Hypothalamus (tissue), 51 donors: Measurements from ENCODE around the gene EXD3.
"Not testable (repeated sequence)": the region's sequence is repeated elsewhere in the genome, so short reads cannot be mapped to it uniquely, and the experiment has no call there.

Experiments used
- DNase-seq, 51 donors: peaks; one replicate each; lab custom pipeline; 2025; lab: John Stamatoyannopoulos, UW

Gene EXD3

DNA sequence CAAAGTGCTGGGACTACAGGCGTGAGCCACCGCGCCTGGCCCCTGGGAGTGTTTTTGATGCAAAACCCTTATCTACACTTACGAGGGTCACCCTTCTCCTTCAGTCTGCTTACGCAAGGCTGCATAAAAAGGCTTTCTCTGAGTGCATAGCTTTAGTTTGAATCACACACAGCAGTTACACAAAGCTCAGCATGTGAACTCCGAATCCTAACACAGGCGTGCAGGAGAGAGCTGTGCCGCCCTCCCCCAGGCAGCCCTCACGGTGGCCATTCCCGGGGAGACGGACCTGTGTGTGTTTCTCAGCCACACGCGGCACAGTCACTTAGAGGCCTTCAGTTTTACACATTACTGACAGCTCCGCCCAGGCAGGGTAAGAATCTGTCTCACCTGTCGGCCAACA, 26.7 kb downstream of the EXD3 start:
- DNase-seq, result no peak

DNA sequence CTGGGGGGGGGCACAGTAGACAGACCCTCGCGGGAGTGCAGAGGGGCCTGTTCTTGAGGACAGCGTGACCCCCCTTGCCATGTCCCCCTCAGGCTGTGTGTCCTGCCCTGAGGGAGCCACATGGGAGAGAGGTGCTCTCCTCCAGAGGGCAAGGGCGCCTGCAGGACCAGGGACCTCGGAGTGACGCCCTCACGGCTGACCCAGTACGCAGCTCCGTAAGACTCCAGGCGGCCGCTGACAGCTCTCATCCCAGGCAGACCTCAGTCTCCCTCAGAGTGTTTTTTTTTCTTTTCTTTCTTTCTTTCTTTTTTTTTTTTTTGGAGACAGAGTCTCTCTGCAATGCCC, 27.3 kb downstream of the EXD3 start:
- no peak for DNase-seq

DNA sequence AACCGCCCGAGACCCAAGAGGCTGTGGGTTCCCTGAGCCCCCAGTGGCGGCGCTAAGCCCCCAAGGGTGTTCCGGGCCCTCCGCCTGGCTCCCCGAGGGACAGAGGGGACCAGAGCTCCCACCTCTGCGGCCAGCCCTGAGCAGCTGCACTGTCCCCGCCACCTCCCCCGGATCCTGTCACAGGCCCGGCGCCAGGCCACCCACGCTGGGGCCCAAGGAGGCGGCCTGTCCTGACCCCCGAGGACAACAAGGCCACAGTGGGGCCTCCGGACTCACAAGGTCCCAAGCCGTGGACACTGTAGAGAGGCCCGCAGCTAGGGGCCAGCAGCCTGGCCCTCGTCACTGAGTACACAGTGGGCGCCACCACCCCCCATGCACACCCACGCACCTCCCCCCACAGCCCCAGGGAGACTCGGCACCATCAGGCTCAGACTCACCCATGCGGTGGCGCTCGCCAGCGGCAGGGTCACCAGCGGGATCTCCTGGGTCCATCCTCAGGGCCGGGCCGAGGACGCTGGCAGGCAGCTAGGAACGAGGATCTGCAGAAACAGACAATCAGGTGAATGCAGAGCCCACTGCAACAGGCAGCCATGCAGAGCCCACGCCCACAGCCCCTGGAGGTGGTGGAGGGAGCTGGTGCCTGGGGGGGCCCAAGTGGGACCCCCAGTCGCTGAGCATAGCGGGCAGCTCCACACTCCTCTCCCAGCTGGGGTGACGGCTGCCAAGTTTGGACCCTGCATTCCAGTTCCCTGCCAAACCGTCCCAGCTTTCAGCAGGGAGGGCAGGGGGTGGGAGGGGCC, 27.9 kb downstream of the EXD3 start:
- DNase-seq, result no peak

DNA sequence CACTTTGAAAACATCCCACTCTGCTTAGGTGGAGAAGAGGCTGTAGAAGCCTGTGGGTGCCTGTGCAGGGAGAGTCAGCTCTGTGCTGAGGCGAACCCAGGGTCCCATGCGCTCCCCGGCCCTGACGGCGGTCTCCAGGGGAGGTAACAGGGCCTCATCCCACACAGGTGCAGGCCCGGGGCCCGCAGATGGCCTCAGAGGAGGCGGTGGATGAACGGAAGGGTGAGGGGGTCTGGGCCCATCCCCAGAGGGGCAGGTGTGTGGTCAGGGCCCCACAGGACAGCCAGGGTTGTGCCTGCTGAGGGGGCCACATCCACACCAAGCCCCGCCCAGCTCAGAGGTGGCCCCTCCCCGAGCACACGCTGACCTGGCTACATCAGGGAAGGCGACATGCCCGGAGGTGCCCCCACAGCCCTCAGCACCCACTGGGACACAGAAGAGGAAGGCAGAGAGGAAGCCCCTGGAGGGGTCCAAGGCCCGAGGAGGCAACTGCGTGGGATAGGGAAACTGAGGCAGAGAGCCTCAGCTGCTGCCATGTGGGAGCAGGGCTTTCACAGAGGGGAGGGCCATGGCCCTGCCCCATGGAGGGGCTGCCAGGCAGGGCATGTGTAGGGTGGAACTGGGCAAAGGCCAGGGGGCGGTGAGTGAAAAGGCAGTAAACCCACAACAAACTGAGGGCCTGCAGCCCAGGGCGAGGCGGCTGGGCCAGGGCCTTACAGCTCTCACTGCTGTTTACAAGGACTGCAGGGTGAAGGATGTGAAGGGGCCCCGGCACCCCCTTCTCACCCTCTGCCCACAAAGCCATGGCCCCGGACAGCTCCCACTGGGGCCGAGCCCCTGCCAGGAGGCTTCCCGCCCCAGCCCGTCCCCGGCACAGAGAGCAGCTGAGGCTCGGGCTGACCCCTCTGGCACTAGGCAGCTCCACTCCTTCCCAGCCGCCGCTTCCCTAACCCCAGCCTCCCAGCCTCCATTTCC, 29.5 kb downstream of the EXD3 start:
- no peak for DNase-seq

DNA sequence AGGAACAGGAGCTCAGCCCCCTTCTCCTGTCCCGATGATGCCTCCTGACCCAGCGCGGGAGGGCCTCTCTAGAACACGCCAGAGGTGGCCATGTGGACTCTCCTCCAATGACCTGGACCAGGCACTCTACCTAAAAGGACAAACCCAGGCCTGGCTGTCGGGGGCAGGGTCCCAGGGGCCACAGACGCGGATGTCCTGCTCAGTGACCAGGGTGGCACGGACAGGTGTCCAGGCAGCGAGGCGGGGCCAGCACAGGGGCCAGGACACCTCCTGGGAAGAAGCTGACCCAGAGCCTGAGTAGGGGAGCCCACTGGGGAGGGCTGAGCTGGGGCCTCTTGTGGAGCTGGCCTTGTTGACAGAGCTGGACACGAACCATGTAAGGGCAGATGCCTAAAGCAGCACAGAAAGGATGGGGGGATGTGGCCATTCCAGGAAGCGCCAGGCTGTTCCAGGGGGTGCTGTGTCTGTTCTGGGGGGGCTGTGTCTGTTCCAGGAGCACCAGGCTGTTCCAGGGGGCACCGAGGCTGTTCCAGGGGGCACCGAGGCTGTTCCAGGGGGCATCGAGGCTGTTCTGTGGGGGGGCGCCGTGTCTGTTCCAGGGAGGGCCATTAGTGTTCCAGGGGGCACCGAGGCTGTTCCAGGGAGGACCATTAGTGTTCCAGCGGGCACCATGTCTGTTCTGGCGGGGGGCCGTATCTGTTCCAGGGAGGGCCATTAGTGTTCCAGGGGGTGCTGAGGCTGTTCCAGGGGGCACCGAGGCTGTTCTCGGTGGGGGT, 30.5 kb downstream of the EXD3 start:
- no peak for DNase-seq

DNA sequence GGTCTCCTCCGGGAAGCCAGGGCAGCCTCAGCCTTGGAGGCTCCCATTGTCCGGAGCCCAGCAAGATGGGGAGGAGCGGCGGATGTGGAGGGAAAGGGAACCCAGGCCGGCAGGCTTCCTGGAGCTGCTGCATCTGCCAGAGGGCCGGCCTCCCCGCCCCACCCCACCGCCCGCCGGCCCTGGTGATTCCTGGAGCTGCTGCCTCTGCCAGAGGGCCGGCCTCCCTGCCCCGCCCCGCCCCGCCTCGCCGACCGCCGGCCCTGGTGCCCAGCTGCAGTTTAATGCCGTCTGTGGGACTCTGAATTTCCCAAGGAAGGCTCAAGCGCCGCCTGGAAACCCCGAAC, 31.6 kb downstream of the EXD3 start:
- DNase-seq, result no peak

- peak in 22 of 51 donors; percentile 4 to 51 (median 18) for DNase-seq
Observed at GRCh38 chr9:137390553-137391410, 32.2 kb downstream of the EXD3 start.

DNA sequence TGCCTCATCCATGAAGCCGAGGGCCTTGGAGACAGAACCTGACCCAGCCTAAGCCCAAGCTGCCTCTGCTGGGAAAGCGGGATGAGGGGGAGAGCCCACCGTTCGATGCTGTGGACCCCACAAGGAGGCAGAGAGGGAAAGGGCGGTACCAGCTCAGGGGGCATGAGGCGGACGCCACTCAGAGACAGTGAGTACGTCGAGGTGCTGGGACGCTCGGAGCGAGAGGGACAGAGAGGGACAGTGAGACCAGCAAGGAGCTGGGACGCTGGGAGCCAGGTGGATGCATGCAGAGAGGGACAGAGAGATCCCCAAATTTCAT, 33.6 kb downstream of the EXD3 start:
- no peak for DNase-seq

DNA sequence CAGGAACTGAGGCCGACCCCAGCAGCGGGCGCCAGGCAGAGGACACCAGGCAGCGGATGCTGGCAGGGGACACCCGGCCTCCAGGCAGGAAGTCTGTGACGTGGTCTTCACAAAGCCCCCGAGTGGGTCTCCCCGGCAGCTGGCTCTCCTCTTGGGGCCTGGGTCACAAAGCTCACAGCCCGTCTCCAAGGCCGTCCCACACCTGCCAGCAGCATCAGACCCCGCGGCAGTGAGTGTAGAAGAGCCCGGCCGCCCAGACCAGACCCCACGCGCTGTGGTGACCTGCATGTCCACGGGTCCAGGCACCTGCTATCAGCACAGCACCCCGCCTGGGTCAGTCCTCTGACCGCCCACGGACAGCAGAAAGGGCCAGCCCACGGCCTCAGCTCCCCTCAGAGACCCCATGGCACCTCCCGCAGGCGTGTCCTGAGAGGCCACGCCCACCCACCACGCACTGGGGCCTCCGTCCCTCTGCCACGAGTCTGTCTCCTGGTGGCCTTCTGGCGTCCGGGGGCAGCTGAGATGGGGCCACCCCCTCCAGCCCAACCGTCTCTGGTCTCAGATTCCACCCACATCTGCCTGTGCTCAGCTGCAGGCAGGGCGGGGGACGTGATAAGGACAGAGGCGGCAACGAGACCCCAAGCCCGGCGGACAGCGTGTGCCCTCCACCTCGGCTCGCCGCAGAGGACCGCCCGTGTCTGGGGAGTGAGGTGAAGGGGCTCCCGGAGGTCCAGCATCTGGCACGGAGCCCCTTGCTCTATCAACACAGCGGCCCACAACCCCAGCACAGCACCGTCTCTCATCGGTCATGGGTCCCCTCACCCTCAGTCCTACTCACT, 34.2 kb downstream of the EXD3 start:
- no peak for DNase-seq

- DNase-seq, result no peak
Observed at GRCh38 chr9:137387891-137388560, 34.9 kb downstream of the EXD3 start.

GRCh38 chr9:137387114-137387890, 35.7 kb downstream of the EXD3 start:
- no peak for DNase-seq

DNA sequence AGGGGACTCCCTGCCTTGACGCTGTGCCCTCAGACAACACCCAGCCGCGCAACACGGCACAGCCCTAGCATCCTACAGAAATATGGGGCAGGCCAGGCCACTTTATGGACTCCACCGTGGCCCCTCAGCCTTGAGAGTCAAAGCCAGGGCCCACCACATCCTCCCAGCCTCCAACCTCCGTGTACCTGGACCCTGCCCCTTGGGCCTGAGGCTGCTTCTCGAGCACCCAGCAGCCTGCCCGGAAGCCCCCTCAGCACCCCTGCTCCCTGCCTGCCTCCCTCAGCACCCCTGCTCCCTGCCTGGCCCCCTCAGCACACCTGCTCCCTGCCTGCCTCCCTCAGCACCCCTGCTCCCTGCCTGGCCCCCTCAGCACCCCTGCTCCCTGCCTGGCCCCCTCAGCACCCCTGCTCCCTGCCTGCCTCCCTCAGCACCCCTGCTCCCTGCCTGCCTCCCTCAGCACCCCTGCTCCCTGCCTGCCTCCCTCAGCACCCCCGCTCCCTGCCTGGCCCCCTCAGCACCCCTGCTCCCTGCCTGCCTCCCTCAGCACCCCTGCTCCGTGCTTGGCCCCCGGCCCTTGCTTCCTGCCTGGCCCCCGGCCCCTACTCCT, 36.4 kb downstream of the EXD3 start:
- DNase-seq, result not testable (repeated sequence)

DNA sequence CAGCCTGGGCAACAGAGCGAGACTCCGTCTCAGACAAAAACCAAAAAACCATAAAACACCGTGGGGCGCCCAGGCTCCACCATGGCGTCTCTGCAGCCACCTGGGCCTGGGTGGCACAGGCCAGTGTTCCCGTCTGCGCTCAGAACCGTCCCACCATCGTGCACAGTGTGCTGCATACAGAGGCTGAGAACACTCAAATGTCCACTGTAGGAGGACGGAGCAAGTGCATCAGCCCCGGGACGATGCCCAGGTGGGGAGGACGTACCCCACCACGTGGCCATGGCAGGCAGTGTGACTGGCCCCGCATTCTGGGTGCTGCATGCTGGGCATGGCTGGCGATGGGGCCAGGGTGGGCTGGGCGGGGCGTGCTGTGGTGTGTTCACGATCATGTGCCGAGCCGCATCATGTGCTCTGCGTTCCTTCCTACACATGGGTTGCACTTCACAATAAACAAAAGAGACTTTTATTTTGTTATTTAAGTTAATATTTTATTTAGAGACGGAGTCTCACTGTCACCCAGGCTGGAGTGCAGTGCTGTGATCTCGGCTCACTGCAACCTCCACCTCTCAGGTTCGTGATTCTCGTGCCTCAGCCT, 37.8 kb downstream of the EXD3 start:
- DNase-seq, result no peak

- no peak for DNase-seq
Observed at GRCh38 chr9:137383784-137384756, 38.9 kb downstream of the EXD3 start.

DNA sequence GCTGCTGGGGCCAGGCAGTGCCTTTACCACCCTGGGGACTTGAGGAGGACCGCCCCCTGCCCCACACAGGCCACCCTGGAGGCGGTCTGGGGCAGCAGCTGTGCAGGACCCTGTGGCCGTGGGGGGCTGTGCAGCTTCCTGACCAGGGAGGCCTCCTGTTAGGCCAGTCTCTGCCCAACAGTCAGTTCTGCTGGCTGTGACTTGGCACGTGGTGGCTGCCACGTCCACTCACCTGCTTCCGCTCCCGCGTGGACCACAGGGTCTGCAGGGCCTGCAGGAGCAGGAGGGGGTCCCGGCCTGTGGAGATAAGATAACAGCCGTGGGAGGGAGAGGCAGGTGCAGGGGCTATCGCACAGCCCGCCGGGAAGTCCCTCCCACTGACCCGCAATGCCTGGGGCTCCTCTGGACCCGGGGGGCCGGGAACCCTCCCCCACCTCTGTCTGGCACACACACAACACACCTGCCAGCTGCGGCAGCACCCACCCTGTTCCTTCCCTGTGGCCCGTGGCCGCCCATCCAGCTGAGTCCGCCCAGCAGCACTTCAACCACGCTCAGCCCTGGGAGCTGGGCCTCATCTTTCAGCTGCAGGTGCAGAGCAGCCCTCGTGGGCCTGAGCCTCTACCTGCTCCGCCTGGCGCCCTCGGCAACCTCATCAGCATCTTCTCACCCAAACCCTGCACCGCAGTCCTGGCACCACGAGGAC, 39.7 kb downstream of the EXD3 start:
- no peak for DNase-seq
